ENCODE measurements around the gene PRKAA1.
"Not testable (repeated sequence)": the region's sequence is repeated elsewhere in the genome, so short reads cannot be mapped to it uniquely, and the experiment has no call there.

Gene PRKAA1

DNA sequence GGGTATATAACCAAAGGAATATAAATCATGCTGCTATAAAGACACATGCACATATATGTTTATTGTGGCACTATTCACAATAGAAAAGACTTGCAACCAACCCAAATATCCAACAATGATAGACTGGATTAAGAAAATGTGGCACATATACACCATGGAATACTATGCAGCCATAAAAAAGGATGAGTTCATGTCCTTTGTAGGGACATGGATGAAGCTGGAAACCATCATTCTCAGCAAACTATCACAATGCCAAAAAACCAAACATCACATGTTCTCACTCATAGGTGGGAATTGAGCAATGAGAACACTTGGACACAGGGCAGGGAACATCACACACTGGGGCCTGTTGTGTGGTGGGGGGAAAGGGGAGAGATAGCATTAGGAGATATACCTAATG is 87.6 kb downstream of the PRKAA1 start:
- not testable (repeated sequence) for DNase-seq (ENCODE audit: low spot score); H3K27ac Mint-ChIP-seq; H3K27me3 Mint-ChIP-seq (ENCODE audit: low read depth); H3K4me3 Mint-ChIP-seq; H3K4me1 Mint-ChIP-seq (ENCODE audit: low read depth)
- Mint-ChIP-seq H3K9me3 (peaks cover 25% of the 10 kb centered on the region), H3K36me3 (ENCODE audit: low read depth) (peaks cover 50% of the 10 kb centered on the region)

All from T-helper 2 cell treated with Interferon-gamma antibody and Interleukin-4, amounts not matched to agents 5 μg/mL and 100 μg/mL, for 36 hours (primary cell).